HG02623 (cell line): ENCODE results near the gene ACSS3.
"Not testable (repeated sequence)": the region's sequence is repeated elsewhere in the genome, so short reads cannot be mapped to it uniquely, and the experiment has no call there.

Source experiments
- ATAC-seq: cut with Tn5 transposase; IDR thresholded peaks from one replicate; pipeline ENCODE4 v1.9.1; 2021; ENCODE audit warnings: moderate library complexity; ENCODE audit not compliant: unreplicated experiment

Gene ACSS3

GRCh38 chr12:81092053-81092452, 14.2 kb downstream of the ACSS3 start:
- no peak for ATAC-seq

- no peak for ATAC-seq
Measured at GRCh38 chr12:81094718-81095360, 17.0 kb downstream of the ACSS3 start.

GRCh38 chr12:81095501-81096232, 17.8 kb downstream of the ACSS3 start:
- ATAC-seq, result no peak

- no peak for ATAC-seq
Measured at GRCh38 chr12:81105687-81106086, 27.8 kb downstream of the ACSS3 start.

- no peak for ATAC-seq
Measured at GRCh38 chr12:81114226-81114625, 36.3 kb downstream of the ACSS3 start.

- ATAC-seq, result not testable (repeated sequence)
Measured at GRCh38 chr12:81119069-81119468, 41.2 kb downstream of the ACSS3 start.

- ATAC-seq, result no peak
Measured at GRCh38 chr12:81120961-81121360, 43.1 kb downstream of the ACSS3 start.

- ATAC-seq, result no peak
Measured at GRCh38 chr12:81123611-81124010, 45.7 kb downstream of the ACSS3 start.

GRCh38 chr12:81125691-81126090, 47.8 kb downstream of the ACSS3 start:
- no peak for ATAC-seq

GRCh38 chr12:81128930-81129554, 51.2 kb downstream of the ACSS3 start:
- peak; percentile 100 for ATAC-seq

GRCh38 chr12:81136519-81136918, 58.6 kb downstream of the ACSS3 start:
- ATAC-seq, result no peak

- no peak for ATAC-seq
Measured at GRCh38 chr12:81137801-81138200, 59.9 kb downstream of the ACSS3 start.

- no peak for ATAC-seq
Measured at GRCh38 chr12:81141217-81141616, 63.3 kb downstream of the ACSS3 start.

GRCh38 chr12:81143057-81143456, 65.2 kb downstream of the ACSS3 start:
- no peak for ATAC-seq

GRCh38 chr12:81146228-81147225, 68.6 kb downstream of the ACSS3 start:
- no peak for ATAC-seq

GRCh38 chr12:81147292-81147919, 69.5 kb downstream of the ACSS3 start:
- ATAC-seq, result no peak

GRCh38 chr12:81150382-81150781, 72.5 kb downstream of the ACSS3 start:
- no peak for ATAC-seq

GRCh38 chr12:81159856-81160255, 82.0 kb downstream of the ACSS3 start:
- ATAC-seq, result no peak

GRCh38 chr12:81161680-81162079, 83.8 kb downstream of the ACSS3 start:
- ATAC-seq, result no peak

- no peak for ATAC-seq
Measured at GRCh38 chr12:81162391-81163136, 84.7 kb downstream of the ACSS3 start.
